B cell (primary cell): ENCODE measurements around the gene AGAP1.

Experiments used
- CTCF ChIP-seq: fragments of 200-600 bp; IDR thresholded peaks from one replicate; pipeline ENCODE4 v1.8.0; 2022; ENCODE audit warnings: antibody characterized with exemption, mild to moderate bottlenecking
- EZH2 ChIP-seq: IDR thresholded peaks from 2 replicates; pipeline ENCODE4 v1.6.1; 2012; ENCODE audit warnings: borderline replicate concordance, low read depth, mild to moderate bottlenecking, moderate library complexity, low read length; ENCODE audit not compliant: insufficient read depth, poor library complexity, severe bottlenecking

GRCh38 chr2:235568431-235568830 lies 74.6 kb downstream of the AGAP1 start:
- TF ChIP-seq CTCF (no peak), EZH2 (no peak)
